ENCODE measurements around the gene SH3BGRL2.
"Not testable (repeated sequence)": the region's sequence is repeated elsewhere in the genome, so short reads cannot be mapped to it uniquely, and the experiment has no call there.

SH3BGRL2 gene

GRCh38 chr6:79704200-79704599 is 73.1 kb downstream of the SH3BGRL2 start:
- no peak for DNase-seq

- no peak for DNase-seq
Measured at GRCh38 chr6:79705456-79705995, 74.4 kb downstream of the SH3BGRL2 start.

GRCh38 chr6:79706527-79706926 is 75.4 kb downstream of the SH3BGRL2 start:
- DNase-seq, result no peak

GRCh38 chr6:79707621-79708020 is 76.5 kb downstream of the SH3BGRL2 start:
- DNase-seq, result no peak

- no peak for DNase-seq
Measured at GRCh38 chr6:79708095-79708791, 77.1 kb downstream of the SH3BGRL2 start.

GRCh38 chr6:79710127-79710526 is 79.0 kb downstream of the SH3BGRL2 start:
- no peak for DNase-seq

GRCh38 chr6:79711167-79711566 is 80.0 kb downstream of the SH3BGRL2 start:
- no peak for DNase-seq

GRCh38 chr6:79712144-79712543 is 81.0 kb downstream of the SH3BGRL2 start:
- DNase-seq, result no peak

- no peak for DNase-seq
Measured at GRCh38 chr6:79712616-79713135, 81.5 kb downstream of the SH3BGRL2 start.

- DNase-seq, result no peak
Measured at GRCh38 chr6:79713701-79714322, 82.7 kb downstream of the SH3BGRL2 start.

GRCh38 chr6:79717989-79718388 is 86.9 kb downstream of the SH3BGRL2 start:
- no peak for DNase-seq

GRCh38 chr6:79718509-79719247 is 87.5 kb downstream of the SH3BGRL2 start:
- DNase-seq, result no peak

GRCh38 chr6:79719248-79719960 is 88.3 kb downstream of the SH3BGRL2 start:
- DNase-seq, result no peak

GRCh38 chr6:79724816-79725215 is 93.7 kb downstream of the SH3BGRL2 start:
- DNase-seq, result no peak

GRCh38 chr6:79731471-79731870 is 100.3 kb downstream of the SH3BGRL2 start:
- DNase-seq, result no peak

- DNase-seq, result no peak
Measured at GRCh38 chr6:79733388-79733787, 102.3 kb downstream of the SH3BGRL2 start.

GRCh38 chr6:79734374-79734773 is 103.2 kb downstream of the SH3BGRL2 start:
- no peak for DNase-seq

- DNase-seq, result no peak
Measured at GRCh38 chr6:79735183-79735582, 104.1 kb downstream of the SH3BGRL2 start.

- no peak for DNase-seq
Measured at GRCh38 chr6:79737172-79737571, 106.0 kb downstream of the SH3BGRL2 start.

GRCh38 chr6:79742030-79742429 is 110.9 kb downstream of the SH3BGRL2 start:
- DNase-seq, result no peak

GRCh38 chr6:79745282-79745681 is 114.2 kb downstream of the SH3BGRL2 start:
- not testable (repeated sequence) for DNase-seq

- not testable (repeated sequence) for DNase-seq
Measured at GRCh38 chr6:79746325-79746724, 115.2 kb downstream of the SH3BGRL2 start.

- DNase-seq, result no peak
Measured at GRCh38 chr6:79750806-79751205, 119.7 kb downstream of the SH3BGRL2 start.
